ENCODE data around the gene LRRC66. TPM values are rescaled to one million over a fixed set of nuclear protein-coding genes. Genes with fewer than 3 reads are reported as not detected.

Gene LRRC66
- total and polyA plus RNA-seq, 2 of the 13 experiments (the other 11 are each of a cell fraction or from before 2014, with no cell fraction given): not detected

DNA sequence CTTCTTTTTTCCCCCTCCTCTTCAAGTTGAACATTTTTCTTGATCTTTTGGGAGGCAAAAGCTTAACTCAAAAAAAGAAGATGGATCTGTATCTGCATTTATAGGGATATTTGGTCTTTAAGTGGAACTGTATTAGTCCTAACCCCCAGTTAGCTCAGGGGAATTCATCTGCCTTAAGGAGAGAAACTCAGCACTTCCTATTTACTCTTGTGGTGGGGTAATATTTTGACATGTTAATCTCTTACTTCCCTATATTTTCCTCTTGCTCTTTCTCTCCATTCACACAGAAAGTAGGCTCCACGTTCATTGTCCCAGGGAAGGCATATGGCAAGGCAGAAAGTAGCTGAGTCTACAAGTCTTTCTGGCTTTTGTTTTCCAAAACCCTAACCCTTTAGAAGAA, 5.3 kb downstream of the LRRC66 start:
- Histone ChIP-seq H3K9me3 (ENCODE audit: low read length) (no peaks in the 10 kb centered on the region), H2AFZ (ENCODE audit: low read length) (peak overlapping the region; percentile 49), H3K4me1 (ENCODE audit: insufficient read depth, low read length) (peaks cover 10% of the 10 kb centered on the region; the same call in 1 of the 2 replicates), H3K4me3 (replicated peaks in 1 of 3; ENCODE audit: insufficient read depth in 1 of 3, low read depth in 2 of 3, low read length in 3 of 3) (no peak overlapping the region), H4K20me1 (ENCODE audit: insufficient read depth, low read length) (no peaks in the 10 kb centered on the region), H3K9ac (ENCODE audit: insufficient read depth, low read depth, low read length) (no peak overlapping the region), H3K27me3 (ENCODE audit: control insufficient read depth in 1 of 2, insufficient read depth in 2 of 2, low read length in 2 of 2) (no peaks in the 10 kb centered on the region), H3K79me2 (ENCODE audit: insufficient read depth, low read length) (no peaks in the 10 kb centered on the region), H3K36me3 (replicated peaks in 1 of 2; ENCODE audit: control insufficient read depth in 1 of 2, insufficient read depth in 2 of 2, low read length in 2 of 2) (no peaks in the 10 kb centered on the region), H3K27ac (ENCODE audit: extremely low read length, insufficient read depth, low read length) (no peak overlapping the region), H3K4me2 (ENCODE audit: low read depth, low read length) (peak overlapping the region; percentile 37)
- in situ Hi-C loops (cut with HindIII; ENCODE audit: extremely low pct_ligation_motif_present, low pct_unique_long_range_greater_than_20kb) (loop anchor here (5.0 kb wide), 1 partner anchor 118 kb away; no protein-coding TSS in a partner anchor), intact Hi-C loops (cut with micrococcal nuclease; ENCODE audit: unreplicated experiment) (loop anchor here (1.0 kb wide), 3 partner anchors 119 to 184 kb away; no protein-coding TSS in a partner anchor)
- ATAC-seq (peak; percentile 35; the same call in 2 of the 3 replicates), DNase-seq (ENCODE audit: low spot score) (no peak), FAIRE-seq (no peak)
- CTCF ChIA-PET (ENCODE audit: low intra/inter-chr PET ratio, low total read pairs): interaction anchor here (0.7 to 2.5 kb wide), 3 partner anchors 119 to 183 kb away, joined by 3 to 11 read pairs (median 3); no protein-coding TSS in a partner anchor
- no TSS peak for BruUV-seq (replicated peaks)
- TF ChIP-seq NFATC3 (CRISPR knock-in tag; IDR thresholded peaks at IDR 0.05): no peak
- TF ChIP-seq, protein P1, sequence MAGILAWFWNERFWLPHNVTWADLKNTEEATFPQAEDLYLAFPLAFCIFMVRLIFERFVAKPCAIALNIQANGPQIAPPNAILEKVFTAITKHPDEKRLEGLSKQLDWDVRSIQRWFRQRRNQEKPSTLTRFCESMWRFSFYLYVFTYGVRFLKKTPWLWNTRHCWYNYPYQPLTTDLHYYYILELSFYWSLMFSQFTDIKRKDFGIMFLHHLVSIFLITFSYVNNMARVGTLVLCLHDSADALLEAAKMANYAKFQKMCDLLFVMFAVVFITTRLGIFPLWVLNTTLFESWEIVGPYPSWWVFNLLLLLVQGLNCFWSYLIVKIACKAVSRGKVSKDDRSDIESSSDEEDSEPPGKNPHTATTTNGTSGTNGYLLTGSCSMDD (CRISPR knock-in tag; IDR thresholded peaks at IDR 0.05): no peak
- no peak for TF ChIP-seq PCBP1 (IDR thresholded peaks at IDR 0.05; ENCODE audit: borderline replicate concordance, low read depth, low read length)
- 38% methylated on average over 1 of the region's 1 CpG for WGBS (ENCODE audit: low lambda C conversion rate)
- POLR2A ChIA-PET: no interaction called here

DNA sequence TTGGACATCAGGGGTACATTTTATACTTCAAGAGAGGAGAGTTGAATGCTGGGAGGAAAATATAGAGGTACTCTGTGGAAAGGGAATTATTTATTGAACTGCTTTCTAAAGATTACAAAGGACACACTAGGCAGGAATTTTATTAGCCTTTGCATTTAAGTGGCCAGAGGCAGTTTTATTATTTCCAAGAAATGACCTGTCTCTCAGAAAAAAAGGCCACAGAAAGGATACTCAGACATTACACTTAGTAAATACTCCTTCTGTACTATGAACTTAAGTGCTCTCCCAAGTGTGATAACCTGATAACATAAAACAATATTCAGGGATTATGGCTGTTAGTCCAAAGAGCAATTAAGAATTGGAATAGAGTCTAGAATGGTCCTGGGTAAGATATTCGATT, 7.5 kb downstream of the LRRC66 start:
- Histone ChIP-seq H3K36me3 (replicated peaks in 1 of 2; ENCODE audit: control insufficient read depth in 1 of 2, insufficient read depth in 2 of 2, low read length in 2 of 2) (no peaks in the 10 kb centered on the region), H3K4me2 (ENCODE audit: low read depth, low read length) (no peak overlapping the region), H3K9ac (ENCODE audit: insufficient read depth, low read depth, low read length) (no peak overlapping the region), H2AFZ (ENCODE audit: low read length) (no peak overlapping the region), H4K20me1 (ENCODE audit: insufficient read depth, low read length) (no peaks in the 10 kb centered on the region), H3K27ac (ENCODE audit: extremely low read length, insufficient read depth, low read length) (no peak overlapping the region), H3K9me3 (ENCODE audit: low read length) (no peaks in the 10 kb centered on the region), H3K79me2 (ENCODE audit: insufficient read depth, low read length) (no peaks in the 10 kb centered on the region), H3K4me3 (replicated peaks in 1 of 3; ENCODE audit: insufficient read depth in 1 of 3, low read depth in 2 of 3, low read length in 3 of 3) (no peak overlapping the region), H3K27me3 (ENCODE audit: control insufficient read depth in 1 of 2, insufficient read depth in 2 of 2, low read length in 2 of 2) (no peaks in the 10 kb centered on the region), H3K4me1 (ENCODE audit: insufficient read depth, low read length) (peaks cover 5% of the 10 kb centered on the region; the same call in 1 of the 2 replicates)
- intact Hi-C loops (cut with micrococcal nuclease; ENCODE audit: unreplicated experiment) (no loop called here), in situ Hi-C loops (cut with HindIII; ENCODE audit: extremely low pct_ligation_motif_present, low pct_unique_long_range_greater_than_20kb) (loop anchor here (5.0 kb wide), 1 partner anchor 115 kb away; no protein-coding TSS in a partner anchor)
- POLR2A ChIA-PET: no interaction called here
- BruUV-seq (replicated peaks): no TSS peak
- CTCF ChIA-PET (ENCODE audit: low intra/inter-chr PET ratio, low total read pairs): no interaction called here
- no peak for ATAC-seq
- FAIRE-seq: no peak
- WGBS (ENCODE audit: low lambda C conversion rate): 76% methylated on average over 1 of the region's 1 CpG
- no peak for DNase-seq (ENCODE audit: low spot score)
- TF ChIP-seq, protein P2, sequence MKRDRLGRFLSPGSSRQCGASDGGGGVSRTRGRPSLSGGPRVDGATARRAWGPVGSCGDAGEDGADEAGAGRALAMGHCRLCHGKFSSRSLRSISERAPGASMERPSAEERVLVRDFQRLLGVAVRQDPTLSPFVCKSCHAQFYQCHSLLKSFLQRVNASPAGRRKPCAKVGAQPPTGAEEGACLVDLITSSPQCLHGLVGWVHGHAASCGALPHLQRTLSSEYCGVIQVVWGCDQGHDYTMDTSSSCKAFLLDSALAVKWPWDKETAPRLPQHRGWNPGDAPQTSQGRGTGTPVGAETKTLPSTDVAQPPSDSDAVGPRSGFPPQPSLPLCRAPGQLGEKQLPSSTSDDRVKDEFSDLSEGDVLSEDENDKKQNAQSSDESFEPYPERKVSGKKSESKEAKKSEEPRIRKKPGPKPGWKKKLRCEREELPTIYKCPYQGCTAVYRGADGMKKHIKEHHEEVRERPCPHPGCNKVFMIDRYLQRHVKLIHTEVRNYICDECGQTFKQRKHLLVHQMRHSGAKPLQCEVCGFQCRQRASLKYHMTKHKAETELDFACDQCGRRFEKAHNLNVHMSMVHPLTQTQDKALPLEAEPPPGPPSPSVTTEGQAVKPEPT (CRISPR knock-in tag; IDR thresholded peaks at IDR 0.05; ENCODE audit: low read depth): no peak
- TF ChIP-seq IKZF1 (IDR thresholded peaks at IDR 0.05): no peak
- TF ChIP-seq ZBTB1 (CRISPR knock-in tag; IDR thresholded peaks at IDR 0.05; ENCODE audit: borderline replicate concordance): no peak
- TF ChIP-seq RELA (CRISPR knock-in tag; IDR thresholded peaks at IDR 0.05): no peak
- no peak for TF ChIP-seq ZFP36 (IDR thresholded peaks at IDR 0.05; ENCODE audit: borderline replicate concordance, low read depth, low read length, partially characterized antibody)
- no peak for TF ChIP-seq ZNF83 (CRISPR knock-in tag; IDR thresholded peaks at IDR 0.05; ENCODE audit: borderline replicate concordance)
- TF ChIP-seq RFX5 (IDR thresholded peaks at IDR 0.05; ENCODE audit: low read depth, low read length): no peak
- TF ChIP-seq ZNF562 (CRISPR knock-in tag; IDR thresholded peaks at IDR 0.05; ENCODE audit: borderline replicate concordance): no peak
- TF ChIP-seq FOXP1 (IDR thresholded peaks at IDR 0.05): no peak
- no peak for TF ChIP-seq FOXP1 (CRISPR knock-in tag; IDR thresholded peaks at IDR 0.05)
- no peak for TF ChIP-seq ZEB1 (IDR thresholded peaks at IDR 0.05; ENCODE audit: insufficient replicate concordance, low read depth)
- no peak for TF ChIP-seq RXRA (CRISPR knock-in tag; IDR thresholded peaks at IDR 0.05)
- TF ChIP-seq, protein P3, sequence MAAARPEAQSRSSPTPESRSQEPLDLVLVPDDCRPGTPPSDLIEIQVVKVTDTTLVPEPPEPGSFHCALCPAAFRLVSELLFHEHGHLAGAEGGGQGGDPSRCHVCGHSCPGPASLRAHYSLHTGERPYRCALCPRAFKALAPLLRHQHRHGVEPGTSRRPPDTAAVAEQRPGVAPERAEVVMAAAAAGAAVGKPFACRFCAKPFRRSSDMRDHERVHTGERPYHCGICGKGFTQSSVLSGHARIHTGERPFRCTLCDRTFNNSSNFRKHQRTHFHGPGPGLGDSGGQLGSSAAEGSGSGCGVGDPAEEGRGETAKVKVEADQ (CRISPR knock-in tag; IDR thresholded peaks at IDR 0.05; ENCODE audit: borderline replicate concordance): no peak
- TF ChIP-seq KDM4B (CRISPR knock-in tag; IDR thresholded peaks at IDR 0.05): no peak

Data from HepG2 (cell line).